MCF 10A (cell line): ENCODE results near the gene LDHAL6B. TPM values are rescaled to one million over a fixed set of nuclear protein-coding genes. Genes with fewer than 3 reads are reported as not detected.

Source experiments
- BruUV-seq: library from RNA; stranded (reverse); fragments of 400-500 nt; replicated peaks from 2 replicates; lab custom pipeline; 2021; lab: Mats Ljungman, UMichigan
- CTCF ChIA-PET: fragments of 300-600 bp; sonication (Branson Sonifier 250); formaldehyde crosslinking; extraction: SDS; loops from one replicate; lab custom pipeline; 2021; ENCODE audit warnings: antibody characterized with exemption, inconsistent platforms; lab: Yijun Ruan, JAX
- POLR2A ChIA-PET: fragments of 300-600, 350-650 bp; sonication (Branson Sonifier 250); formaldehyde crosslinking; extraction: SDS; loops from one replicate; lab custom pipeline; 2020; ENCODE audit warnings: antibody characterized with exemption, inconsistent platforms; lab: Yijun Ruan, JAX
- DNase-seq: peaks from one replicate; pipeline ENCODE4 v3.0.0-alpha.2; 2018; ENCODE audit not compliant: unreplicated experiment
- H3K27ac Mint-ChIP-seq: one replicate; pipeline ENCODE4 v1.8.0; 2022; ENCODE audit warnings: mild to moderate bottlenecking, low read depth, mixed read lengths; ENCODE audit not compliant: unreplicated experiment
- H3K27me3 Mint-ChIP-seq: one replicate; pipeline ENCODE4 v1.8.0; 2022; ENCODE audit warnings: mixed read lengths; ENCODE audit not compliant: insufficient read depth, unreplicated experiment
- H3K36me3 Mint-ChIP-seq: one replicate; pipeline ENCODE4 v1.8.0; 2022; ENCODE audit warnings: mild to moderate bottlenecking, moderate library complexity, mixed read lengths; ENCODE audit not compliant: insufficient read depth, unreplicated experiment
- H3K4me1 Mint-ChIP-seq: one replicate; pipeline ENCODE4 v1.8.0; 2022; ENCODE audit warnings: mixed read lengths; ENCODE audit not compliant: insufficient read depth, unreplicated experiment
- H3K4me3 Mint-ChIP-seq: one replicate; pipeline ENCODE4 v1.8.0; 2022; ENCODE audit warnings: mild to moderate bottlenecking, moderate library complexity, mixed read lengths; ENCODE audit not compliant: unreplicated experiment
- H3K9me3 Mint-ChIP-seq: one replicate; pipeline ENCODE4 v1.8.0; 2022; ENCODE audit warnings: mixed read lengths; ENCODE audit not compliant: unreplicated experiment
- intact Hi-C: fragments of 100-400 bp; cut with micrococcal nuclease; formaldehyde crosslinking; loops from 2 replicates; pipeline ENCODE4 v1.14.1; 2022
- total RNA-seq: library from RNA; stranded (reverse); gene quantifications from 2 replicates; pipeline ENCODE4 v1.2.3, GENCODE V29; 2022
- TF ChIP-seq, protein P1 (sequence below): fragments of 200-600 bp; IDR thresholded peaks from one replicate; pipeline ENCODE4 v1.8.0; 2022; ENCODE audit warnings: antibody characterized with exemption, mild to moderate bottlenecking; ENCODE audit not compliant: unreplicated experiment

The LDHAL6B gene
- total RNA-seq, 1 experiment from 2014 or later: not detected

DNA sequence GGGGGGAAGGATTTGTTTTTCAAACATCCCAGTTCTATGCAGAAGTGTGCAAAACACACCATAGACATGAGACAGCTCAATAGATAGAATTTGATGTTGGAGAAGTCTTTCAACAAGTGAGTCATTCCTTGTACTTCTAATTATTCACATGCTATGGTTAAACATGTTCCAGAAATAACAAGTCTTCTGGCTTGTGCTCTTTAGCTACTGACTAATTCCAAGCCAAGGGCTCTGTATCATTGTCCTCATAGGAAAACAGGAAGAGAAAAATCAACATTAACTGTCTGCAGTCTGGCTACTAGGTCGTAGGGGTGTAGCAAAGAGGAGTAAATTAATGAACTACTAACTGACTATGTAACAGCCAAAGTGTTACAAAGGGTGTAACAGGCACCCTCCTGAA lies 25.8 kb downstream of the LDHAL6B start:
- POLR2A ChIA-PET: interaction anchor here (0.8 to 2.7 kb wide), 10 partner anchors 12 to 140 kb away, joined by 3 to 11 read pairs (median 3); partner anchors contain the start of gene MYO1E
- peak; percentile 74 for DNase-seq
- H3K4me1 Mint-ChIP-seq: peaks cover 19% of the 10 kb centered on the region
- no peak overlapping the region for H3K4me3 Mint-ChIP-seq
- H3K27me3 Mint-ChIP-seq: no peaks in the 10 kb centered on the region
- no peaks in the 10 kb centered on the region for H3K9me3 Mint-ChIP-seq
- intact Hi-C loops: loop anchor here (10.0 kb wide), 1 partner anchor 58 kb away; no protein-coding TSS in a partner anchor
- peak overlapping the region; percentile 40 for H3K27ac Mint-ChIP-seq
- TF ChIP-seq, protein P1, sequence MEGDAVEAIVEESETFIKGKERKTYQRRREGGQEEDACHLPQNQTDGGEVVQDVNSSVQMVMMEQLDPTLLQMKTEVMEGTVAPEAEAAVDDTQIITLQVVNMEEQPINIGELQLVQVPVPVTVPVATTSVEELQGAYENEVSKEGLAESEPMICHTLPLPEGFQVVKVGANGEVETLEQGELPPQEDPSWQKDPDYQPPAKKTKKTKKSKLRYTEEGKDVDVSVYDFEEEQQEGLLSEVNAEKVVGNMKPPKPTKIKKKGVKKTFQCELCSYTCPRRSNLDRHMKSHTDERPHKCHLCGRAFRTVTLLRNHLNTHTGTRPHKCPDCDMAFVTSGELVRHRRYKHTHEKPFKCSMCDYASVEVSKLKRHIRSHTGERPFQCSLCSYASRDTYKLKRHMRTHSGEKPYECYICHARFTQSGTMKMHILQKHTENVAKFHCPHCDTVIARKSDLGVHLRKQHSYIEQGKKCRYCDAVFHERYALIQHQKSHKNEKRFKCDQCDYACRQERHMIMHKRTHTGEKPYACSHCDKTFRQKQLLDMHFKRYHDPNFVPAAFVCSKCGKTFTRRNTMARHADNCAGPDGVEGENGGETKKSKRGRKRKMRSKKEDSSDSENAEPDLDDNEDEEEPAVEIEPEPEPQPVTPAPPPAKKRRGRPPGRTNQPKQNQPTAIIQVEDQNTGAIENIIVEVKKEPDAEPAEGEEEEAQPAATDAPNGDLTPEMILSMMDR: no peak
- BruUV-seq: no TSS peak
- H3K36me3 Mint-ChIP-seq: peaks cover 40% of the 10 kb centered on the region
- CTCF ChIA-PET: interaction anchor here (0.6 to 1.1 kb wide), 4 partner anchors 14 to 57 kb away, joined by 3 to 6 read pairs (median 4); no protein-coding TSS in a partner anchor

DNA sequence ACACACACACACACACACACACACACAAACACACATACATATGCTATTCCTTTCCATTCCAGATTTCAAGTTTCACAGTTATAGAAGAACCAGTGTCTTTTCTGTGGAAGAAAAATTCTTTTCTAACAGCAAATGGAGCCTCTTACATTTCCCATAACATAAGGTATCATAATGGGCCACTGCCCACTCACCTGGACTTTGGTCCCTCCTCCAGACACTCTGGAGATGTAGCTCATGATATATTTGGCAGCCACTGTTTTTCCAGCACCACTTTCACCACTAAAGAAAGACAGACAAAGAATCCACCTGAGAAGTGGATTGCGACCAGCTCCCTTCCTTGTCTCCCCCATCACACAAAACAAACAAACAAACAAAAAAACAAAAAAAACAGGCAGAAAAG lies 29.8 kb downstream of the LDHAL6B start:
- TF ChIP-seq, protein P1: no peak
- no peak overlapping the region for H3K4me3 Mint-ChIP-seq
- DNase-seq: no peak
- peak overlapping the region; percentile 55 for H3K27ac Mint-ChIP-seq
- CTCF ChIA-PET: interaction anchor here (0.6 to 0.7 kb wide), 4 partner anchors 198 to 251 kb away, joined by 3 to 4 read pairs (median 3); no protein-coding TSS in a partner anchor
- peaks cover 19% of the 10 kb centered on the region for H3K4me1 Mint-ChIP-seq
- intact Hi-C loops: loop anchor here (10.0 kb wide), 1 partner anchor 62 kb away; no protein-coding TSS in a partner anchor
- peaks cover 21% of the 10 kb centered on the region for H3K36me3 Mint-ChIP-seq
- no peaks in the 10 kb centered on the region for H3K9me3 Mint-ChIP-seq
- H3K27me3 Mint-ChIP-seq: no peaks in the 10 kb centered on the region
- BruUV-seq: no TSS peak
- POLR2A ChIA-PET: no interaction called here

DNA sequence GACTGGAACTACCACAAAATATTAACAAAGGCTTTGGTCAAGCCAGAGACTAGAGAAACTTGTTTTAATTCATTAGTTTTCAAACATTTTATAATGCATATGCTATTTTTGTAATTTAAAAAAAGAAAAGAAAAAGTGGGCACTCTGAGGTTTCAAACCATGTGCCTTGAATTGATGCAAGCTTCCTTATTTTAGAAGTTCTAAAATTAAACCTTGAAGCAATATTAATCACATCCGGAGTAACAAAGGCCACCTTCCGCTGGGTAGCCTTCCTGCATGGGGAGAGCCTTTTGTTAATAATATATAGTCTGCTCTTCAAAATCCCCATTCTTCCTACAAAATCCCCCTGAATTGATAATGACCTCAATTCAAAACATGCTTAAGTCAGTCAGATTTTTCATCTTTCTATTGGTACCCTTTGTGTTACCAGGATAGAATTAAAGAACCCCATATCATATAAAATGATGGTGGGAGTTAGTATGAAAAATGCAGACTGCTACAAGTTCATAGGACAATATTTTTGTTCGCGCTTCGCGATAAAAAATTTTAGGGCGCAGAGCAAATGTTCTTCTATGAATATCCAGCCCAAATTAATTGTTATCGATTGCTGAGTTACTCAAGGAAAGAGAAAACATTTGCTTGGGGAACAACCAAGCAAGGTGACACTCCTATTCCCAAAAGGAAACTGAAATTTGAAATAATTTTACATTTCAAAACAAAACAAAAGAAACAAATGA lies 30.6 kb downstream of the LDHAL6B start:
- peaks cover 12% of the 10 kb centered on the region for H3K36me3 Mint-ChIP-seq
- H3K9me3 Mint-ChIP-seq: no peaks in the 10 kb centered on the region
- BruUV-seq: no TSS peak
- H3K27me3 Mint-ChIP-seq: no peaks in the 10 kb centered on the region
- no peak overlapping the region for H3K4me3 Mint-ChIP-seq
- CTCF ChIA-PET: interaction anchor here (0.7 kb wide), 2 partner anchors 250 to 303 kb away, joined by 3 read pairs; no protein-coding TSS in a partner anchor
- DNase-seq: no peak
- H3K27ac Mint-ChIP-seq: peak overlapping the region; percentile 39
- intact Hi-C loops: loop anchor here (10.0 kb wide), 1 partner anchor 62 kb away; no protein-coding TSS in a partner anchor
- TF ChIP-seq, protein P1: no peak
- POLR2A ChIA-PET: interaction anchor here (0.6 to 1.4 kb wide), 2 partner anchors 9 to 14 kb away, joined by 5 read pairs; no protein-coding TSS in a partner anchor
- H3K4me1 Mint-ChIP-seq: peaks cover 16% of the 10 kb centered on the region

DNA sequence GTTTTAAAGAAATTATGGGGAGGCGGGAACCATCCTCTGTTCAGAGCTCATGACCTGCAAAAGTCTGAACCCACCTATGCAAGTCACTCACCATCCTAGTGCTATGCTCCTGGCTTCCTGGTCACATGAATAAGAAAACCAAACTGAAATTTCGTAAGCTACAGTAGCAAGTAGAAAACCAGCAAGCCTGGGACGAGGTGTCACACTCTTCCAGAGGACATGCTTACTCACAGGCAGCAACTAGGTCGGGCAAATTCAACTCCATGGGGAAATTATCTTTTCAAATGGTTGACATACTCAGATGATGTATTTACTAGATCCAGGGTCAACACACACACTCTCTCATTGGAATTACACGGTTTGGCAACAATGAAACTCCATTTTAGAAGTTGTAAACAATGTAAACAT lies 31.3 kb downstream of the LDHAL6B start:
- peak; percentile 33 for DNase-seq
- no peaks in the 10 kb centered on the region for H3K27me3 Mint-ChIP-seq
- TF ChIP-seq, protein P1: no peak
- H3K36me3 Mint-ChIP-seq: peaks cover 10% of the 10 kb centered on the region
- H3K4me1 Mint-ChIP-seq: peaks cover 10% of the 10 kb centered on the region
- H3K27ac Mint-ChIP-seq: peak overlapping the region; percentile 39
- POLR2A ChIA-PET: interaction anchor here (1.4 kb wide), 1 partner anchor 15 kb away, joined by 5 read pairs; no protein-coding TSS in a partner anchor
- CTCF ChIA-PET: interaction anchor here (1.9 kb wide), 1 partner anchor 9 kb away, joined by 9 read pairs; no protein-coding TSS in a partner anchor
- no peak overlapping the region for H3K4me3 Mint-ChIP-seq
- no peaks in the 10 kb centered on the region for H3K9me3 Mint-ChIP-seq
- no TSS peak for BruUV-seq
- intact Hi-C loops: loop anchor here (10.0 kb wide), 1 partner anchor 63 kb away; no protein-coding TSS in a partner anchor
